Measurements from ENCODE around the gene MAPK8IP3. TPM values are rescaled to one million over a fixed set of nuclear protein-coding genes. Genes with fewer than 3 reads are reported as not detected.

Gene MAPK8IP3
- polyA plus RNA-seq, 1 donor (not counting 4 experiments of a cell fraction or from before 2014, with no cell fraction given) = 11.7 TPM

DNA sequence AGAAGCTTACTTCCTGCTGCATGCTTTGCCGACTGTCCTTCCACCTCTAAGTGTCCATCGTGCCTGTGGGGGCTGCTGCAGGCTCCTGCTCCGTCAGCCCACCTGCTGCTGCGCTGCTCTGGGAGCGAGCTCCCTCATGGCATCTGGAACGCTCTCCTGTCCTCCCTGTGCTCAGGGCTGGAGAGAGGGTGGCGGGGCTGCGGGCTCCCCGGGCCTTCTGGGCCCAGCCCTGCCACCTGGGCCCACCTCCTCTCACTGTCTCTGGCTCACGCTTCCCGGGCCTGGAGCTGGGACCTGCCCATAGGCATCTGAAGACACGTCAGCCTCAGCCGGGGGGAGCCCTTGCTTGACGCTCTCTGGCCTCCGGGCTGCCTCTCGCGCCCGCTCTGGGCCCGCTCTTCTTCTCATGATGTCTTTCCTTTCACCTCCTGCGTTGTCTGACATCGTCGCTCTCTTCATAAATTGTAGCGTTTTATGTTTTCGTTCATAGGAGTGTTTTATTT lies 38.4 kb downstream of the MAPK8IP3 start:
- no peak for FAIRE-seq
- no peak overlapping the region for H2AFZ ChIP-seq (ENCODE audit: control insufficient read depth, low read length)

GRCh38 chr16:1745181-1745899 lies 39.3 kb downstream of the MAPK8IP3 start:
- Histone ChIP-seq H3K36me3 (ENCODE audit: control insufficient read depth in 2 of 2, extremely low read depth in 1 of 2, insufficient read depth in 2 of 2, low read length in 2 of 2) (peaks cover 22 to 31% of the 10 kb centered on the region in 2 experiments), H3K9ac (ENCODE audit: control insufficient read depth, extremely low read depth, insufficient read depth, low read length) (no peak overlapping the region), H3K4me2 (ENCODE audit: control insufficient read depth, extremely low read depth, insufficient read depth, low read depth, low read length) (no peak overlapping the region), H3K9me1 (ENCODE audit: control insufficient read depth, extremely low read depth, insufficient read depth, low read length) (no peaks in the 10 kb centered on the region), H4K20me1 (ENCODE audit: control insufficient read depth, extremely low read depth, insufficient read depth, low read length) (peaks cover 2% of the 10 kb centered on the region), H3K27ac (ENCODE audit: control insufficient read depth, insufficient read depth, low read length) (no peak overlapping the region), H3K79me2 (ENCODE audit: control insufficient read depth, insufficient read depth, low read length) (no peaks in the 10 kb centered on the region), H3K4me1 (ENCODE audit: control insufficient read depth, extremely low read depth, insufficient read depth, low read length) (peaks cover 4% of the 10 kb centered on the region), H3K4me3 (ENCODE audit: control insufficient read depth in 2 of 3, extremely low read depth in 1 of 3, insufficient read depth in 2 of 3, low read depth in 1 of 3, low read length in 3 of 3) (no peak overlapping the region), H2AFZ (ENCODE audit: control insufficient read depth, low read length) (no peak overlapping the region), H3K27me3 (ENCODE audit: control insufficient read depth, extremely low read depth, insufficient read depth, low read length) (no peaks in the 10 kb centered on the region), H3K9me3 (ENCODE audit: control insufficient read depth, low read depth, low read length) (no peaks in the 10 kb centered on the region)
- dilution Hi-C loops (cut with MboI; ENCODE audit: extremely low pct_ligation_motif_present, low sequenced_read_pairs) = no loop called here
- DNase-seq (ENCODE audit: low read depth, low spot score) (no peak), FAIRE-seq (no peak)
- TF ChIP-seq CTCF (optimal IDR thresholded peaks at IDR 0.05 in 1 of 3, IDR thresholded peaks at IDR 0.05 in 1 of 3, conservative IDR thresholded peaks at IDR 0.05 in 1 of 3; ENCODE audit: extremely low read depth in 1 of 3, insufficient read depth in 2 of 3, low read length in 3 of 3) = no peak
- no peak for TF ChIP-seq EZH2 (IDR thresholded peaks at IDR 0.05; ENCODE audit: low read length)

More for the DNA sequence above, 38.4 kb downstream of the MAPK8IP3 start:
- no peaks in the 10 kb centered on the region for H3K9me1 ChIP-seq (ENCODE audit: control insufficient read depth, extremely low read depth, insufficient read depth, low read length)
- H3K9me3 ChIP-seq (ENCODE audit: control insufficient read depth, low read depth, low read length) = peaks cover 4% of the 10 kb centered on the region
- no peak for DNase-seq (ENCODE audit: low read depth, low spot score)
- H3K9ac ChIP-seq (ENCODE audit: control insufficient read depth, extremely low read depth, insufficient read depth, low read length) = no peak overlapping the region
- peaks cover 4% of the 10 kb centered on the region for H3K4me1 ChIP-seq (ENCODE audit: control insufficient read depth, extremely low read depth, insufficient read depth, low read length)
- dilution Hi-C loops (cut with MboI; ENCODE audit: extremely low pct_ligation_motif_present, low sequenced_read_pairs) = no loop called here
- H3K79me2 ChIP-seq (ENCODE audit: control insufficient read depth, insufficient read depth, low read length) = peaks cover 2% of the 10 kb centered on the region
- TF ChIP-seq EZH2 (IDR thresholded peaks at IDR 0.05; ENCODE audit: low read length) (no peak), CTCF (optimal IDR thresholded peaks at IDR 0.05 in 1 of 3, IDR thresholded peaks at IDR 0.05 in 1 of 3, conservative IDR thresholded peaks at IDR 0.05 in 1 of 3; ENCODE audit: extremely low read depth in 1 of 3, insufficient read depth in 2 of 3, low read length in 3 of 3) (no peak)
- H3K4me3 ChIP-seq (ENCODE audit: control insufficient read depth in 2 of 3, extremely low read depth in 1 of 3, insufficient read depth in 2 of 3, low read depth in 1 of 3, low read length in 3 of 3) = no peak overlapping the region
- no peak overlapping the region for H3K4me2 ChIP-seq (ENCODE audit: control insufficient read depth, extremely low read depth, insufficient read depth, low read depth, low read length)
- H3K27me3 ChIP-seq (ENCODE audit: control insufficient read depth, extremely low read depth, insufficient read depth, low read length) = no peaks in the 10 kb centered on the region
- H4K20me1 ChIP-seq (ENCODE audit: control insufficient read depth, extremely low read depth, insufficient read depth, low read length) = peaks cover 2% of the 10 kb centered on the region
- H3K36me3 ChIP-seq (ENCODE audit: control insufficient read depth in 2 of 2, extremely low read depth in 1 of 2, insufficient read depth in 2 of 2, low read length in 2 of 2) = peaks cover 19 to 27% of the 10 kb centered on the region in 2 experiments
- H3K27ac ChIP-seq (ENCODE audit: control insufficient read depth, insufficient read depth, low read length) = no peak overlapping the region

All from keratinocyte (primary cell).